ENCODE measurements around the gene FAM184B. TPM values are rescaled to one million over a fixed set of nuclear protein-coding genes. Genes with fewer than 3 reads are reported as not detected.

The FAM184B gene
- total RNA-seq, 1 experiment from 2014 or later: 0.07 TPM

- BruUV-seq (replicated peaks): no TSS peak
- ChIA-PET CTCF (no interaction called here), POLR2A (no interaction called here), RAD21 (ENCODE audit: low non-redundant PET in 1 of 2, low total read pairs in 2 of 2, uncharacterized antibody in 2 of 2, unreplicated experiment in 2 of 2) (no interaction called here)
- intact Hi-C loops (cut with micrococcal nuclease): no loop called here
- Histone ChIP-seq H3K4me1 (ENCODE audit: control insufficient read depth in 1 of 2, insufficient read depth in 2 of 2, low read length in 2 of 2) (no peaks in the 10 kb centered on the region), H3K4me3 (replicated peaks in 1 of 2; ENCODE audit: low read depth in 1 of 2, low read length in 2 of 2) (no peak overlapping the region), H3K79me2 (ENCODE audit: insufficient read depth, low read length) (peaks cover 25% of the 10 kb centered on the region), H3K9ac (ENCODE audit: low read length) (no peak overlapping the region), H3K36me3 (ENCODE audit: control insufficient read depth in 1 of 2, insufficient read depth in 2 of 2, low read length in 2 of 2) (peaks cover 31 to 39% of the 10 kb centered on the region in 2 experiments), H3K9me3 (ENCODE audit: control insufficient read depth in 1 of 2, insufficient read depth in 1 of 2, low read depth in 1 of 2, low read length in 2 of 2) (no peaks in the 10 kb centered on the region), H2AFZ (ENCODE audit: low read depth, low read length, poor library complexity, severe bottlenecking) (no peak overlapping the region), H3K27ac (ENCODE audit: low read depth, low read length) (no peak overlapping the region), H3K4me2 (ENCODE audit: low read length) (no peak overlapping the region), H3K27me3 (ENCODE audit: insufficient read depth, low read length) (no peaks in the 10 kb centered on the region), H3K9me2 (ENCODE audit: insufficient read depth) (no peaks in the 10 kb centered on the region), H4K20me1 (ENCODE audit: insufficient read depth) (no peaks in the 10 kb centered on the region)
- no peak for ATAC-seq
- no peak for DNase-seq (ENCODE audit: low read depth, low spot score)
- TF ChIP-seq SP1 (IDR thresholded peaks at IDR 0.05; ENCODE audit: low read depth) (no peak), SRF (IDR thresholded peaks at IDR 0.05; ENCODE audit: low read depth) (no peak), POLR2AphosphoS5 (IDR thresholded peaks at IDR 0.05; ENCODE audit: low read depth, low read length) (no peak), YY1 (IDR thresholded peaks at IDR 0.05; ENCODE audit: extremely low read depth, insufficient replicate concordance, low read depth, low read length) (no peak), TCF7L2 (IDR thresholded peaks at IDR 0.05; ENCODE audit: borderline replicate concordance, extremely low read depth, insufficient read depth, insufficient read length) (no peak), CBX3 (IDR thresholded peaks at IDR 0.05; ENCODE audit: low read depth) (no peak), REST (IDR thresholded peaks at IDR 0.05; ENCODE audit: low read depth) (no peak), FOSL1 (IDR thresholded peaks at IDR 0.05; ENCODE audit: low read depth) (no peak), JUND (IDR thresholded peaks at IDR 0.05) (no peak), CEBPB (IDR thresholded peaks at IDR 0.05; ENCODE audit: low read depth) (no peak), EZH2 (IDR thresholded peaks at IDR 0.05) (no peak), ELF1 (IDR thresholded peaks at IDR 0.05; ENCODE audit: borderline replicate concordance, low read depth) (no peak), EGR1 (IDR thresholded peaks at IDR 0.05; ENCODE audit: low read depth) (no peak), SIN3A (IDR thresholded peaks at IDR 0.05; ENCODE audit: low read depth) (no peak), ATF3 (IDR thresholded peaks at IDR 0.05) (no peak), POLR2A (IDR thresholded peaks at IDR 0.05; ENCODE audit: borderline replicate concordance, extremely low read depth, insufficient read depth, insufficient read length) (no peak), RAD21 (IDR thresholded peaks at IDR 0.05; ENCODE audit: low read depth) (no peak)
- TF ChIP-seq, protein P1, sequence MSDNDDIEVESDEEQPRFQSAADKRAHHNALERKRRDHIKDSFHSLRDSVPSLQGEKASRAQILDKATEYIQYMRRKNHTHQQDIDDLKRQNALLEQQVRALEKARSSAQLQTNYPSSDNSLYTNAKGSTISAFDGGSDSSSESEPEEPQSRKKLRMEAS (IDR thresholded peaks at IDR 0.05): no peak
- TF ChIP-seq, protein P2, sequence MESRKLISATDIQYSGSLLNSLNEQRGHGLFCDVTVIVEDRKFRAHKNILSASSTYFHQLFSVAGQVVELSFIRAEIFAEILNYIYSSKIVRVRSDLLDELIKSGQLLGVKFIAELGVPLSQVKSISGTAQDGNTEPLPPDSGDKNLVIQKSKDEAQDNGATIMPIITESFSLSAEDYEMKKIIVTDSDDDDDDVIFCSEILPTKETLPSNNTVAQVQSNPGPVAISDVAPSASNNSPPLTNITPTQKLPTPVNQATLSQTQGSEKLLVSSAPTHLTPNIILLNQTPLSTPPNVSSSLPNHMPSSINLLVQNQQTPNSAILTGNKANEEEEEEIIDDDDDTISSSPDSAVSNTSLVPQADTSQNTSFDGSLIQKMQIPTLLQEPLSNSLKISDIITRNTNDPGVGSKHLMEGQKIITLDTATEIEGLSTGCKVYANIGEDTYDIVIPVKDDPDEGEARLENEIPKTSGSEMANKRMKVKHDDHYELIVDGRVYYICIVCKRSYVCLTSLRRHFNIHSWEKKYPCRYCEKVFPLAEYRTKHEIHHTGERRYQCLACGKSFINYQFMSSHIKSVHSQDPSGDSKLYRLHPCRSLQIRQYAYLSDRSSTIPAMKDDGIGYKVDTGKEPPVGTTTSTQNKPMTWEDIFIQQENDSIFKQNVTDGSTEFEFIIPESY (IDR thresholded peaks at IDR 0.05; ENCODE audit: extremely low read depth, insufficient replicate concordance, low read length): no peak
- TF ChIP-seq, protein P3, sequence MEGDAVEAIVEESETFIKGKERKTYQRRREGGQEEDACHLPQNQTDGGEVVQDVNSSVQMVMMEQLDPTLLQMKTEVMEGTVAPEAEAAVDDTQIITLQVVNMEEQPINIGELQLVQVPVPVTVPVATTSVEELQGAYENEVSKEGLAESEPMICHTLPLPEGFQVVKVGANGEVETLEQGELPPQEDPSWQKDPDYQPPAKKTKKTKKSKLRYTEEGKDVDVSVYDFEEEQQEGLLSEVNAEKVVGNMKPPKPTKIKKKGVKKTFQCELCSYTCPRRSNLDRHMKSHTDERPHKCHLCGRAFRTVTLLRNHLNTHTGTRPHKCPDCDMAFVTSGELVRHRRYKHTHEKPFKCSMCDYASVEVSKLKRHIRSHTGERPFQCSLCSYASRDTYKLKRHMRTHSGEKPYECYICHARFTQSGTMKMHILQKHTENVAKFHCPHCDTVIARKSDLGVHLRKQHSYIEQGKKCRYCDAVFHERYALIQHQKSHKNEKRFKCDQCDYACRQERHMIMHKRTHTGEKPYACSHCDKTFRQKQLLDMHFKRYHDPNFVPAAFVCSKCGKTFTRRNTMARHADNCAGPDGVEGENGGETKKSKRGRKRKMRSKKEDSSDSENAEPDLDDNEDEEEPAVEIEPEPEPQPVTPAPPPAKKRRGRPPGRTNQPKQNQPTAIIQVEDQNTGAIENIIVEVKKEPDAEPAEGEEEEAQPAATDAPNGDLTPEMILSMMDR (IDR thresholded peaks at IDR 0.05 in 2 of 3, conservative IDR thresholded peaks at IDR 0.05 in 1 of 3; ENCODE audit: borderline replicate concordance in 1 of 3, insufficient read depth in 1 of 3, low read depth in 2 of 3, low read length in 2 of 3): no peak
These were observed 147.8 kb downstream of the FAM184B start for GRCh38 chr4:17633600-17633999.

Data from HCT116 (cell line).